A549 (cell line): Measurements from ENCODE around the gene ATP10A. TPM values are rescaled to one million over a fixed set of nuclear protein-coding genes. Genes with fewer than 3 reads are reported as not detected.

Experiments used
- ATAC-seq, 2 experiments: fragments of 200-7000 bp in 1 of 2; fragments of >200 bp in 1 of 2; cut with Nextera tagmentation in 1 of 2; cut with Tn5 transposase in 1 of 2; 3 replicates each; pipeline versions ENCODE4 v1.8.0 to v1.9.1; 2018 to 2020; ENCODE audit warnings: mild to moderate bottlenecking in 1 of 2, moderate library complexity in 1 of 2
- CTCF ChIA-PET: fragments of 300-600 bp; sonication (Branson Sonifier 250); formaldehyde crosslinking; extraction: SDS; loops from one replicate; lab custom pipeline; 2021; ENCODE audit warnings: antibody characterized with exemption, inconsistent platforms; lab: Yijun Ruan, JAX
- POLR2A ChIA-PET: fragments of 350-600 bp; formaldehyde crosslinking; extraction: SDS; loops from one replicate; lab custom pipeline; 2021; ENCODE audit warnings: antibody characterized with exemption, inconsistent platforms; lab: Yijun Ruan, JAX
- DNase-seq, 2 experiments: peaks; one replicate each; pipeline versions ENCODE4 v3.0.0 to v3.0.0-alpha.2; 2011 to 2016; ENCODE audit warnings: low read depth in 1 of 2, low spot score in 1 of 2
- FAIRE-seq: peaks from 2 replicates; lab custom pipeline; 2011; peaks lifted over from hg19 to GRCh38; lab: Jason Lieb, UNC
- H3K27ac ChIP-seq, 2 experiments: fragments of >200 bp; sonication (Bioruptor Twin); formaldehyde crosslinking; 3 replicates each; pipeline ENCODE4 v1.5.1; 2016 to 2017
- H3K4me1 ChIP-seq: fragments of >200 bp; sonication (Bioruptor Twin); formaldehyde crosslinking; 3 replicates; pipeline ENCODE4 v1.6.1; 2016
- H3K4me2 ChIP-seq: fragments of >200 bp; sonication (Bioruptor Twin); formaldehyde crosslinking; 3 replicates; pipeline ENCODE4 v1.6.1; 2016
- H3K4me3 ChIP-seq: fragments of >200 bp; sonication (Bioruptor Twin); formaldehyde crosslinking; 3 replicates; pipeline ENCODE4 v1.5.1; 2016
- H3K9me3 ChIP-seq: fragments of >200 bp; sonication (Bioruptor Twin); formaldehyde crosslinking; 3 replicates; pipeline ENCODE4 v1.6.1; 2016
- BHLHE40 ChIP-seq: IDR thresholded peaks from 2 replicates; pipeline ENCODE4 v1.6.1; 2012; ENCODE audit warnings: low read depth, low read length, inconsistent platforms
- CBX2 ChIP-seq: fragments of 200-600 bp; sonication (generic); IDR thresholded peaks from 2 replicates; pipeline ENCODE4 v1.6.1; 2016; ENCODE audit warnings: low read depth, mild to moderate bottlenecking, borderline replicate concordance
- CBX8 ChIP-seq: fragments of 200-600 bp; sonication (generic); IDR thresholded peaks from 2 replicates; pipeline ENCODE4 v1.6.1; 2016
- CEBPB ChIP-seq, 2 experiments: fragments of >200 bp in 1 of 2; sonication (Bioruptor Twin) in 1 of 2; formaldehyde crosslinking in 1 of 2; IDR thresholded peaks; 2 replicates each; pipeline ENCODE4 v1.6.1; 2012 to 2016
- EHF ChIP-seq: fragments of 250-450 bp; sonication (Bioruptor Pico); IDR thresholded peaks from 2 replicates; pipeline ENCODE4 v1.5.0; 2020; ENCODE audit warnings: mild to moderate bottlenecking
- ESRRA ChIP-seq: fragments of 150-350 bp; IDR thresholded peaks from 2 replicates; pipeline ENCODE4 v1.6.1; 2014; ENCODE audit warnings: mild to moderate bottlenecking, low read length, borderline replicate concordance
- FOSB ChIP-seq: fragments of 250-450 bp; sonication (Bioruptor Pico); IDR thresholded peaks from 2 replicates; pipeline ENCODE4 v1.5.0; 2020; ENCODE audit warnings: mild to moderate bottlenecking, moderate library complexity
- FOSL2 ChIP-seq, 2 experiments: fragments of 450-650 bp in 1 of 2; fragments of >200 bp in 1 of 2; sonication (Bioruptor Twin) in 1 of 2; formaldehyde crosslinking; IDR thresholded peaks; 2 replicates each; pipeline versions ENCODE4 v1.5.0 to v1.6.1; 2016 to 2020; ENCODE audit warnings: mild to moderate bottlenecking in 1 of 2, moderate library complexity in 1 of 2
- HDAC2 ChIP-seq: fragments of 200-600 bp; sonication (generic); IDR thresholded peaks from 2 replicates; pipeline ENCODE4 v1.6.1; 2016
- HEYL ChIP-seq: fragments of 250-450 bp; sonication (Bioruptor Pico); IDR thresholded peaks from 2 replicates; pipeline ENCODE4 v1.8.0; 2021; ENCODE audit warnings: mild to moderate bottlenecking, moderate library complexity
- HOXA7 ChIP-seq: fragments of 250-450 bp; sonication (Bioruptor Pico); IDR thresholded peaks from 2 replicates; pipeline ENCODE4 v1.5.0; 2020; ENCODE audit warnings: mild to moderate bottlenecking, moderate library complexity
- HOXB5 ChIP-seq: fragments of 250-450 bp; sonication (Bioruptor Pico); IDR thresholded peaks from 2 replicates; pipeline ENCODE4 v1.5.0; 2020; ENCODE audit warnings: mild to moderate bottlenecking, moderate library complexity
- JUNB ChIP-seq: fragments of >200 bp; sonication (Bioruptor Twin); formaldehyde crosslinking; IDR thresholded peaks from 2 replicates; pipeline ENCODE4 v1.6.1; 2016
- MYC ChIP-seq: IDR thresholded peaks from 2 replicates; pipeline ENCODE4 v1.6.1; 2012; ENCODE audit warnings: mild to moderate bottlenecking, inconsistent platforms, low read length, improper control_type of control experiment, borderline replicate concordance
- NFE2L2 ChIP-seq: fragments of 150-350 bp; conservative IDR thresholded peaks from 2 replicates; pipeline ENCODE4 v1.6.1; 2014; ENCODE audit warnings: low read length
- NR3C1 ChIP-seq: fragments of >200 bp; sonication (Bioruptor Twin); formaldehyde crosslinking; IDR thresholded peaks from 3 replicates; pipeline ENCODE4 v1.6.1; 2017
- POLR2A ChIP-seq: IDR thresholded peaks from 2 replicates; pipeline ENCODE4 v1.6.1; 2012; ENCODE audit warnings: mild to moderate bottlenecking, low read length
- RAD21 ChIP-seq, 2 experiments: fragments of >200 bp in 1 of 2; sonication (Bioruptor Twin) in 1 of 2; formaldehyde crosslinking in 1 of 2; IDR thresholded peaks in 1 of 2; conservative IDR thresholded peaks in 1 of 2; 2 replicates in 1 of 2; 3 replicates in 1 of 2; pipeline ENCODE4 v1.6.1; 2012 to 2018; ENCODE audit warnings: inconsistent platforms in 1 of 2
- RFX5 ChIP-seq: fragments of 450-650 bp; IDR thresholded peaks from 2 replicates; pipeline ENCODE4 v1.7.1; 2014; ENCODE audit warnings: antibody characterized with exemption, mild to moderate bottlenecking, moderate library complexity
- SMC3 ChIP-seq: fragments of >200 bp; sonication (Bioruptor Twin); formaldehyde crosslinking; IDR thresholded peaks from 3 replicates; pipeline ENCODE4 v1.6.1; 2018; ENCODE audit warnings: inconsistent platforms
- SREBF2 ChIP-seq: fragments of 450-650 bp; IDR thresholded peaks from 2 replicates; pipeline ENCODE4 v1.6.1; 2014; ENCODE audit warnings: mild to moderate bottlenecking, moderate library complexity
- TFCP2L1 ChIP-seq: fragments of 250-450 bp; sonication (Bioruptor Pico); IDR thresholded peaks from 2 replicates; pipeline ENCODE4 v1.5.0; 2021; ENCODE audit warnings: mild to moderate bottlenecking
- ZC3H11A ChIP-seq: fragments of 450-650 bp; IDR thresholded peaks from 2 replicates; pipeline ENCODE4 v1.6.1; 2014; ENCODE audit warnings: antibody characterized with exemption, mild to moderate bottlenecking
- ZFP36 ChIP-seq: fragments of 450-650 bp; IDR thresholded peaks from 2 replicates; pipeline ENCODE4 v1.6.1; 2014; ENCODE audit warnings: borderline replicate concordance; ENCODE audit not compliant: partially characterized antibody
- WGBS: methylation state at CpG from one replicate; pipeline ENCODE4 v1.1.6; 2017; ENCODE audit errors: missing lambda C conversion rate; 5-methylcytosine and 5-hydroxymethylcytosine counted together
- polyA plus RNA-seq, 4 experiments: library from polyadenylated mRNA; depleted of rRNA in 3 of 4; stranded (reverse); fragments of >200 nt; fragmentation: RNase III in 1 of 4; extraction: RNeasy Plus Mini Kit Qiagen cat#74134 plus additional on column Dnase treatment in 1 of 4; gene quantifications; 2 replicates in 3 of 4; 3 replicates in 1 of 4; pipeline ENCODE4 v1.2.3, GENCODE V29; 2011 to 2017
- TF ChIP-seq, protein P1 (sequence below): fragments of >200 bp; sonication (Bioruptor Twin); formaldehyde crosslinking; IDR thresholded peaks from 3 replicates; pipeline ENCODE4 v1.6.1; 2016
- TF ChIP-seq, protein P2 (sequence below): fragments of >200 bp; sonication (Bioruptor Twin); formaldehyde crosslinking; IDR thresholded peaks from 2 replicates; pipeline ENCODE4 v1.6.1; 2016

ATP10A gene
- polyA plus RNA-seq, 2 of the 4 experiments (the other 2 are of a cell fraction): 5.9 to 7.6 TPM

DNA sequence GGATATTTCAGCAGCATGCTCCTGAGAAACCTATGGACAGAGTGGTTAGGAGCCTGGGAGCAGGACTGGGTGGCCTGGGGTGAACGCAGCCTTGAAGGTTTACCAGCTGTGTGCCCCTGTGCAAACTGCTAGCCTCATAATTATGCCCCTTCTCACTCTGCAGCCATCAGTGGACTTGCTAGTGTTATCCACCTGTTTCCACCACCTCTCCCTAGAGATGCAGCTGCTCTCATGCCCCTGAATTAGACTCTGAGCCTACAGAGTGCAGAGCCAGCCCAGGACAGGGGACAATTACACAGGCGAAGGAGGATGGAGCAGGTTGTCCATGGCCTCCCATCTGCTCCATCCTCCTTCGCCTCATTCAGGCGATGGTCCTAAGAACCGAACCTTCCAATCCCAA, 175.9 kb downstream of the ATP10A start (continued):
- TF ChIP-seq, protein P1, sequence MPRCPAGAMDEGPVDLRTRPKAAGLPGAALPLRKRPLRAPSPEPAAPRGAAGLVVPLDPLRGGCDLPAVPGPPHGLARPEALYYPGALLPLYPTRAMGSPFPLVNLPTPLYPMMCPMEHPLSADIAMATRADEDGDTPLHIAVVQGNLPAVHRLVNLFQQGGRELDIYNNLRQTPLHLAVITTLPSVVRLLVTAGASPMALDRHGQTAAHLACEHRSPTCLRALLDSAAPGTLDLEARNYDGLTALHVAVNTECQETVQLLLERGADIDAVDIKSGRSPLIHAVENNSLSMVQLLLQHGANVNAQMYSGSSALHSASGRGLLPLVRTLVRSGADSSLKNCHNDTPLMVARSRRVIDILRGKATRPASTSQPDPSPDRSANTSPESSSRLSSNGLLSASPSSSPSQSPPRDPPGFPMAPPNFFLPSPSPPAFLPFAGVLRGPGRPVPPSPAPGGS: no peak

DNA sequence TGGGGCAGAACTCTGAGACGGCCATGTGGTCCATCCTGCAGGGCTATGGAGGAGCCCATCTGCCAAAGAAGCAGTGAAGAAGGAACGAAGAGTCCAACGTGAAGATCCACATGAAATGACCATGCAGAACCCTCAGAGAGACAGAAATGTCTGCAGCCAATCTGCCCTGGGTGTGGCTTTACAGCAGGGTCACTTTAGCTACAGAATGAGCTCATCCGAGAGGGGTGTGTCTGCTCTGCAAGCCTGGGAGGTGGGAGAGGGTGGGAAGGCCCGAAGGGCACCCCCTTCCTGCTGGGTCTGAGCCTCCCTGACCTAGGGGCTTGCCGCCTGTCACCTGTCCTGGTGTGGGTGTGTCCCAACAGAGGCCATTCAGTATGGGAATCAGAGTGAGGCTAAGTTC, 176.3 kb downstream of the ATP10A start:
- TF ChIP-seq CEBPB (IDR thresholded peaks at IDR 0.05) (no peak), BHLHE40 (no peak), SMC3 (no peak), NR3C1 (no peak), FOSB (no peak), CBX8 (no peak), RAD21 (conservative IDR thresholded peaks at IDR 0.05 in 1 of 2, IDR thresholded peaks at IDR 0.05 in 1 of 2) (no peak), POLR2A (no peak)
- no peak for DNase-seq
- POLR2A ChIA-PET: interaction anchor here (0.7 kb wide), 1 partner anchor 23 kb away, joined by 3 read pairs; no protein-coding TSS in a partner anchor
- no peaks in the 10 kb centered on the region for H3K4me1 ChIP-seq
- FAIRE-seq: no peak
- no peak overlapping the region for H3K4me3 ChIP-seq
- WGBS: 72% methylated on average over 5 of the region's 6 CpGs
- H3K27ac ChIP-seq: no peak overlapping the region
- no peaks in the 10 kb centered on the region for H3K9me3 ChIP-seq
- CTCF ChIA-PET: interaction anchor here (0.7 to 1.5 kb wide), 2 partner anchors 20 to 23 kb away, joined by 4 read pairs; no protein-coding TSS in a partner anchor
- no peak overlapping the region for H3K4me2 ChIP-seq
- ATAC-seq: no peak

DNA sequence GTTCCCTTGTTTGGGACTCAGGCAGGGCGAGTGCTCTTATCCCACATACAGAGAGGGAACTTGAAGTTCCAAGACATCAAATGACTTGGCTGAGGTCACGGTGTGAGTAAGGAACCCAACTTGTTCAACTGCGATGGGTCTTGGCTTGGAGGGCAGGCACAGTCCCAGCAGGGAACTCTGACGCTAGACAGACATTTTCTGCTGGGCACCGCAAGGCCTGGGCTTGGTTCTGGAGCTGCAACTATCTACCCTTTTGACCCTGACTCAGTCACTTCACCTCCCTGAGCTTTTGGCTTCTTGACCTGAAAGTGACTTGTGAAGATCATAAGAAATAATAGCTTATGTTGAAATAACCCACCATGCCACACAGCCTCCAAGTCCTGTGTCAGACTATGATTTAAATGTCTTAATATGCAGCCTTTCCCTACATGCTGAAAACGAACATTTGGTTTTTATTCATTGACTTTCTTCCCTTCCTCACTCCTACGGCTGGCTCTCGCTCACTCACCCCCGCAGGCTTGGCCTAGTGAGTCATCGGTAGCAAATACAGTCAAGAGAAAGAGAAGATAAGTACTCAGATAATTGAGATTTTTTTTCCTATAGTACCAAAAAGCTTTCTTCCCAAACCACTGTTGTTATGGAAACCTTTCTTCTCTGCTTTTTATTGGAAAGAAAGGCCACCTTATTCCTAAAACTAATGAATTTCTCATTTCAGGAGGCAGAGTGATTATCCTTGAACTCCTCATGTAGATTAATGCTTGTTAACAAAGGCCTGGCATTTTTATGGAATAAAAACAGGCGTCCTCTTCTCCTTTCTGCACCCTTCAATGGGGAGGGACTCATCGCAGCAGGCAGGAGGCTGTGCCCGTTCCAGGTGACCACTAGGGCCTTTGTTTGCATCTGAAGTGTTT, 178.4 kb downstream of the ATP10A start:
- FAIRE-seq (no peak), ATAC-seq (no peak), DNase-seq (no peak)
- TF ChIP-seq POLR2A (no peak), SREBF2 (no peak), HOXA7 (CRISPR knock-in tag) (no peak)
- 88% methylated on average over 13 of the region's 13 CpGs for WGBS
- Histone ChIP-seq H3K9me3 (no peaks in the 10 kb centered on the region), H3K4me1 (no peaks in the 10 kb centered on the region), H3K4me3 (no peak overlapping the region), H3K4me2 (no peak overlapping the region), H3K27ac (no peak overlapping the region)
- POLR2A ChIA-PET: no interaction called here
- CTCF ChIA-PET: interaction anchor here (0.9 kb wide), 1 partner anchor 8 kb away, joined by 3 read pairs; no protein-coding TSS in a partner anchor

DNA sequence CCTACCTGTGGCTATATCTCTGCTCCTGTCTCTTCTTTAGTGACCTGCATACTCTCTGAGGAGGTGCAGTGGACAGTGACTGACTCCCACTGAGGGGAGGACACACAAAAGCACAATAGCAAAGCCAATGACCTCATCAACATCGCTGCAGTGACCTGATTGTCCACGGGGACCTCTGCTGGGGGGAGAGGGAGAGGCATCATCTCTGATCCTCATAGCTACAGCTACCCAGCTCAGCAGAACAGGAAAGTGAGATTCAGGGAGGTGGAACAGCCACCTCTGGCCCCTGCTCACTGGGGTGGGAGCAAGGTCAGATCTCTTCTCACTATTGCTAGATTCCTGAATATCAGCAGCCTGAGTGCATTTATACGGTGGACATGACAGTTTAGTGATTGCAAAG, 179.2 kb downstream of the ATP10A start:
- Histone ChIP-seq H3K4me3 (no peak overlapping the region), H3K9me3 (no peaks in the 10 kb centered on the region), H3K4me2 (no peak overlapping the region), H3K27ac (no peak overlapping the region), H3K4me1 (no peaks in the 10 kb centered on the region)
- no peak for DNase-seq
- ChIA-PET POLR2A (no interaction called here), CTCF (no interaction called here)
- WGBS: 73% methylated on average over 2 of the region's 3 CpGs
- ATAC-seq: no peak
- FAIRE-seq: no peak
- TF ChIP-seq HOXB5 (CRISPR knock-in tag): no peak
- TF ChIP-seq NFE2L2: no peak
- no peak for TF ChIP-seq HEYL (CRISPR knock-in tag)
- TF ChIP-seq TFCP2L1 (CRISPR knock-in tag): no peak
- no peak for TF ChIP-seq MYC
- TF ChIP-seq, protein P2, sequence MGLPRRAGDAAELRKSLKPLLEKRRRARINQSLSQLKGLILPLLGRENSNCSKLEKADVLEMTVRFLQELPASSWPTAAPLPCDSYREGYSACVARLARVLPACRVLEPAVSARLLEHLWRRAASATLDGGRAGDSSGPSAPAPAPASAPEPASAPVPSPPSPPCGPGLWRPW: no peak
- TF ChIP-seq RAD21 (conservative IDR thresholded peaks at IDR 0.05 in 1 of 2, IDR thresholded peaks at IDR 0.05 in 1 of 2): no peak
- TF ChIP-seq ZFP36: no peak
- TF ChIP-seq CEBPB (IDR thresholded peaks at IDR 0.05): no peak
- TF ChIP-seq ZC3H11A: no peak
- TF ChIP-seq FOSL2 (IDR thresholded peaks at IDR 0.05): no peak
- no peak for TF ChIP-seq FOSL2 (CRISPR knock-in tag; IDR thresholded peaks at IDR 0.05)
- no peak for TF ChIP-seq ESRRA
- no peak for TF ChIP-seq FOSB
- TF ChIP-seq EHF (CRISPR knock-in tag): no peak
- TF ChIP-seq JUNB: no peak
- TF ChIP-seq CBX2: no peak
- TF ChIP-seq HDAC2: no peak
- no peak for TF ChIP-seq RFX5
